Fibroblast of skin of abdomen (primary cell): Measurements from ENCODE around the gene UBE3D. TPM values are rescaled to one million over a fixed set of nuclear protein-coding genes. Genes with fewer than 3 reads are reported as not detected.

Experiments
- DNase-seq: peaks from one replicate; pipeline ENCODE4 v3.0.0-alpha.2; 2013
- polyA plus RNA-seq, 2 experiments: library from polyadenylated mRNA; unstranded; fragments of 120-200 nt; gene quantifications; one replicate each; pipeline ENCODE4 v1.2.1, GENCODE V29; 2013; ENCODE audit not compliant: insufficient read length in 2 of 2

The UBE3D gene, protein sequence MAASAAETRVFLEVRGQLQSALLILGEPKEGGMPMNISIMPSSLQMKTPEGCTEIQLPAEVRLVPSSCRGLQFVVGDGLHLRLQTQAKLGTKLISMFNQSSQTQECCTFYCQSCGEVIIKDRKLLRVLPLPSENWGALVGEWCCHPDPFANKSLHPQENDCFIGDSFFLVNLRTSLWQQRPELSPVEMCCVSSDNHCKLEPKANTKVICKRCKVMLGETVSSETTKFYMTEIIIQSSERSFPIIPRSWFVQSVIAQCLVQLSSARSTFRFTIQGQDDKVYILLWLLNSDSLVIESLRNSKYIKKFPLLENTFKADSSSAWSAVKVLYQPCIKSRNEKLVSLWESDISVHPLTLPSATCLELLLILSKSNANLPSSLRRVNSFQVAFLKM
- 4.8 TPM for polyA plus RNA-seq (2013, experiment 1 of 2; ENCODE audit: insufficient read length)
- polyA plus RNA-seq (2013, experiment 2 of 2; ENCODE audit: insufficient read length), result 4.5 TPM

DNA sequence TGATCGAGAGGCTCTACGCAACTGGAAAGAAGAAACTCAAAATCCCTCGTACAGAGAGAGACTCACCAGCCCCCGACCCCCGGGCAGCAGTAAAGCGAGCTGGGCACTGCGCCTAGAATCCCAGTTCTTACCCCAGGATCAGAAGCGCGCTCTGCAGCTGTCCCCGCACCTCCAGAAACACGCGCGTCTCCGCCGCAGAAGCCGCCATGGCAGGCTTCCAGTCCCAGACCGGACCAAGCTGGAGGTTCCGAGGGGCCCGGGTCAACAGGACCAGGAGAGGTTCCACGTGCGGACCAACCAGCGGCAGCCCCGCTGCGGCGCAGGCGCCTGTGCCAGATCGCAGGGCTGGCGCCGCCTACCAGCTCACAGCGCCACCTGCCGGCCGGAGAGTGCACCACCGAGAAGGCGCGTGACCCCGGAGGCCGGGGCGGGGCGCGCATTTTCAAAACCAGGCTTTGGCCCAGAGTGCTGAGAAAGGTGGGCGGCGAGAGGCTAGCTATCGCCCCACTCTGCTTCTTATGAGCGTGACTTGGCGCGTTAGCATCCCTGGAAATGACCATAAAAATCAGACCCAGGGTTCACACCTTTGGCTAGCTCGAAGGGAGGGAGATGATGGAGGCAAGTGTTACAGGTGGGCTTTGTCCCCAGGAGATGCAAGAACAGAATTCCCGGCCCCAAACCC, at the start of gene UBE3D:
TSS of gene UBE3D (minus strand) at position 331 of the 682 bp plus-strand sequence. CDS start at position 208, 123 bp downstream.
- peak; percentile 77 for DNase-seq

DNA sequence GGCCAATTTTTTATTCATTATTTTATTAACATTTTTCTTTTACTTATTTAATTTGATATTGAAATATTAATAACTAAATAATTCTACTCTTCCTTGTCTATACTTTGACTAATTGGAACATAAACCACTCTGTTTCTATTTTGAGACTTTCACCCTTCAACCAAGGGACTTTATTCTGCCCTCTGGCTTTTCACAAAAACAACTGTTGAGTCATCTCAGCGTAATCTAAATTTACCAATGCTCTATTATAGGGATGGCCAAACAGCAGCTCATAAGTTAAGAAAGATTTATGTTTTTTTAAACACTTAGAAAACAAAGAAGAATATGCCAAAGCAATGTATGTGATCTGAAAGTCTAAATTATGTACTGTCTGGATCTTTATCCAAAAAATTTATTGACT, 48.5 kb upstream of the UBE3D start:
- DNase-seq, result no peak

DNA sequence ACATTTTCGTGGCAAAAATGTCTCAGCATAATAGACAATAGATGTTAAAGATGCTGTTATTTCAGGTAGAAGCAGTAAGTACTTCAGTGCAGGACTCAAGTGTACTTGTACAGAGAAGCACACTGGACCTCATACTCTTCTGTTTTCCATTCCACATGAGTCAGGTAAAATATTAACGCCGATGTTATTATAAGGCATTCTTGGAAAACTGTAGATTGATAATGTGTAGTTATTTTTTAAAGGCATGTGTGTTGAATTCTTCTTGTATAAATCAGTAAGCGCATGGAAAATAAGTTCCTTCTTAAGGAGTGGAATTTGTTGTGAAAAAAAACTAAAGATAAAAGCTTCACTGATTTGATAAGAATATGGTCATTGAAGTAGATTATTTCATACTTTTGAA, 47.6 kb upstream of the UBE3D start:
- DNase-seq, result no peak

DNA sequence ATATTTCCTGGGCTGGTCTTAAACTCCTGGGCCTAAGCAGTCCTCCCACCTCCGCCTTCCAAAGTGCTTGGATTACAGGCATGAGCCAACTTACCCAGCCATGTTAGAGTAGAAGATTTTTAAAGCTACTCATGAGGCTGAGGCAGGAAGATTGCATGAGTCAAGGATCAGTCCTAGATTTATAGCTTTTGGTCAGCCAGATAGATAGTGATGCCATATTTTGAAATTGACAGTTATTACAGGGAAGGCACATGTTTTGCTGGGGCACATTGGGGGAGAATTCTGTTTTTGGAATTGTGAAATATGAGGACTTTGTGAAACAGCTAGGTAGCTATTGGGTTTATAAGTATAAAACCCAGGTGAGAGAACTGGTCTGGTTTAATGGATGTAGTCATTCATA, 42.7 kb upstream of the UBE3D start:
- peak; percentile 28 for DNase-seq

DNA sequence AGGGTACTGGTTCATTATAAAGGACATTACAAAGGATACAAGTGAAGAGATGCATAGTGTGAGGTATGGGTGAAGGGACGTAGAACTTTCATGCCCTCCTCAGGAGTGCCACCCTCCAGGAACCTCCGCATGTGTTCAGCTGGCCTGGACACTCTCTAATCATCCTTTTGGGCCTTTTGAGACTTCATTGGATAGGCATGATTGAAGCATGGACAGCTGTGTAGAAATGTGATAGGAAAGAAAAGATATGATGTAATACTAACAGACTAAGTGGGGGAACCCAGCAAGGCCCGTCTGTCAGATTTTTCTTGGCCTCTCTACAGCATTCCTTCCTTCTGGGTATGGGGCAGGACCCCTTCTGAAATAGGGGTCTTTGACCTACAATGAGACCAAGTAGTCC, 32.9 kb upstream of the UBE3D start:
- no peak for DNase-seq

DNA sequence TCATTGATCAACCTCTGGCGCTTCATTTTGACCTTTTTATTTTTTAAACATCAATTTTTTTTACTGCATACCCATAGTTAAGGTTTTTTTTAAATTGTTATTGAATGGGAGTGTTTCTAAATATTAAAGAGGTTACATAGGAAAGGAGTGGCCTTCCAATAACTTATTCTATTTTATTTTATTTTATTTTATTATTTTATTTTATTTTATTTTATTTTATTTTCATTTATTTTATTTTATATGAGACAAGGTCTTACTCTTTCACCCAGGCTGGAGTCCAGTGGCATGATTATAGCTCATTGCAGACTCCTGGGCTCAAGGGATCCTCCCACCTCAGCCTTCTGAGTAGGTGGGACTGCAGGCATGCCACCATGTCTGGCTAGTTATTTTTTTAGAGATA, 32.0 kb upstream of the UBE3D start:
- DNase-seq, result no peak

DNA sequence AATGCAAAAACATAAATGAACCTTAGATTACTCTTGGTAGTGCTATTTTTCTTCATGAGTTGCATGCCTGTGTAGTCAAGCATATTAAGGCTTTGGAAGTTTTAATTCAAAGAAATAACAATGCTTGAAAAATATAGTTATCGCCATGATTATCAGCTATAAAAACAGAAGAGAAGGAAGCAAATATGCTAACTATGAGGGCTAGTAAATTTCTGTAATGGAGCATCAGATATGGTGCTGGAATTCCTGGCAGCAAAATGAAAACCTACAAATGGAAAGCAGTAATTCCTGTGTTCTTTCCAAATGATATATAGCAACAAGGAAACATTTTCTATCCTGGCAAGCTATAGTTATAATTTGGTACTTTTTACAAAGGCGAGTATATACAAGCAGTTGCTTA, 31.6 kb upstream of the UBE3D start:
- DNase-seq, result peak; percentile 29

DNA sequence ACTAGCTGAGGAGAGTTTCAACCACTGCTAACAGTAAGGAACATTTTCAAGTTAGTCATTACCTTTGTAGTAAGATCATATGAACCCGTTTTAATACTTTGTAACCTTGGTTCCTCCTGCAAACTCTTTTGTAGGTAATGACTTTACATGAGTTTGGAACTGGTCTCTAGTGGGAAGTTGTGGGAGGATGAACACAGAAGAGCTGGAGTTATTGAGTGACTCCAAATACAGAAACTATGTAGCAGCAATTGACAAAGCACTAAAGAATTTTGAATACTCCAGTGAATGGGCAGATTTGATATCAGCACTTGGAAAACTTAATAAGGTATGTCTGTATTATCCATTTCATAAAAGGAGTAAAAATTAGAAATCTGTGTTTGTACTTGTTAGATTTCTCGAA, 31.1 kb upstream of the UBE3D start:
- no peak for DNase-seq

DNA sequence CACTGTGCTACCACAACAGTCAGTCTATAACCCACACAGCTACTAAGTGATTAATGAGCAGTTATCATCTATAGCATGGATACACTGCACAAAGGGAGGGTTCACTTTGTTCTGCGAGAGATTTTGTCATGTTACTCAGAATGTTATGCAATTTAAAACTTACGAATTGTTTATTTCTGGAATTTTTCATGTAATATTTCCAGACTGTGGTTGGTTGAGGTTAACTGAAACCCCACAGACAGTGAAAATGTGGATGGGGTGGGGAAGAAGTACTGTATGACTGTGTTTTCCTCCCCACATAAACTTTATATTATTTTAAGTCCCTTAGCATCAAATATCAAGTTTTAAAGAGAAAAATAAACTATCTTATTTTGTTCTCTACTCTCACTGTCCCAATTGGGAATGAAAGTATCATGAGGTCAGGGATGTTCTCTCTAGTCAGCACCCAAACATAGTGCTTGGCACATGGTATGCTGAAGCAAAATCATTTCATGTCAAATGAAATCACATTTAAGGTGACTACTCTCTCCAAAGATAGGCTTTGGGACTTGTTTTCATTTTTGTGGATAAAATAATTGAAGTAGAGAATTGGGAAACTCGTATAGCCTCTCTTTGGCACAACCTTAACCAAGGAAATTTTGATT, 27.2 kb upstream of the UBE3D start:
- peak; percentile 36 for DNase-seq

DNA sequence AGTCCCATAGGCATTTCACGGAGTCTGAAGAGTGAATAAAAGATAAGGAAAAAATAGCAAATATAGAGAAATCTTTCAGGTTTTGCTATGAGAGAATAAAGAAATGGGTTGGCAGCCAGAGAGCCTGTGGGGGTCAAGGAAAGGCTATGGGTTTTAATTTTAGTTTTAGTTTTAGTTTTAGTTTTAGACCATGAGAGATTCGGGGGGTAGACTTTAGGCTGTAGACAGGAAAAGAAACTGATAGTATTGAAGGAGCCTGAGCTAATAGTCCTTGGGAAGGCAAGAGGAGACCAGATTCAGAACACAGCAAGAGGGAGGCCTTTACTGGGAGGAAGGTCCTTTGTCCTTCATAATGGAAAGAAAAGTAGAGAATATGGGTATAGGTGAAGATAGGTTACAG, 21.1 kb upstream of the UBE3D start:
- DNase-seq, result no peak

DNA sequence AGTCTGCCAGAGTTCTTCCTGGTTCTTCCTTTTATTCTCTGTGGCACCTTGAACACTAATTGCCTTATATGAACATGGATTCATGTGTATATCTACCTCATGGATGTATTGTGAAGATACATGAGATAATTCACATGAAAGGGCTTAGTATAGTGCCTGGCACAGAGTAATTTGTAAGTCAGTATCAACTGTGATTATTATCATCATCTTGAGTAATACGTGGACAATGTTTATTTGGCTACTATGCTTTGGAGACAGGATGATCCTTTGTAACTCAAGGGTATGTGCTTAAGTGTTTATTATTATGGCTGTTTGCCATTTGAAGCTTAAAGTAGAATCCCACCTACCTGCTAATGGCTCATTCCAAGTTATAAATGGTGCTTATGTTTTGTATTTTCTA, 17.8 kb upstream of the UBE3D start:
- no peak for DNase-seq

DNA sequence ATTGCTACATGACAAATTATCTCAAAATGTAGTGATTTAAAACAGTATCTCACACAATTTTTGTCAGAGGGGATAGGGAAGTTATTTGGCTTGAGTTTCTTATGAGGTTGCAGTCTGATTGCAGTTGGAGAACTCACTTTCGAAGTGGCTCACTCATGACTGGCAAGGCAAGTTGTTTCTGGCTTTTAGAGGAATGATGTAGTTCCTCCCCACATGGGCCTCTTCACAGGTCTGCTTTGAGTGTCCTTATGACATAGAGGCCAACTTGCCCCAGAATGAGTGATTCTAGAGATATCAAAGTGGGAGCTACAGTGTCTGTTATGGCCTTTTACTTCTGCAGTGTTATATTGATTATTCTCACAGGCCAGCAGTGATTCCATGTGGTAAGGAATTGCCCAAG, 8.0 kb upstream of the UBE3D start:
- no peak for DNase-seq

DNA sequence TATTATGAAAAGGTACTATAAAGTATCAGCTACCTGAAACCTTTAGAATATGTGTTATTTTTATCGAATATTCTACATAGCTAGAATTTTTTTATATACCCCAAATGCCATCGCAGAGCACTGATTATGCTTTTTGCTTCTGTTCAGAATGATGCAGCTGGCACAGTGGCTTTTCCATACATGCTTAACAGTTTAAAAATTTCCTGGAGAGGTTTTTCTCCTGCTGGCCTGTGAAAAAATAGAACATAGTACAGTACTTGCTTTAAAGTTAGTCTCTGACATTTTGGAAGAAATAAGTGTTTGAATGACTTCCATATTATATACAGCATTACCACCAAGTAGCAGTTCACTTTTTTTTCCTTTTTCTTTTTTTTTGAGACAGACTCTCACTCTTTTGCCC, 7.1 kb upstream of the UBE3D start:
- no peak for DNase-seq

DNA sequence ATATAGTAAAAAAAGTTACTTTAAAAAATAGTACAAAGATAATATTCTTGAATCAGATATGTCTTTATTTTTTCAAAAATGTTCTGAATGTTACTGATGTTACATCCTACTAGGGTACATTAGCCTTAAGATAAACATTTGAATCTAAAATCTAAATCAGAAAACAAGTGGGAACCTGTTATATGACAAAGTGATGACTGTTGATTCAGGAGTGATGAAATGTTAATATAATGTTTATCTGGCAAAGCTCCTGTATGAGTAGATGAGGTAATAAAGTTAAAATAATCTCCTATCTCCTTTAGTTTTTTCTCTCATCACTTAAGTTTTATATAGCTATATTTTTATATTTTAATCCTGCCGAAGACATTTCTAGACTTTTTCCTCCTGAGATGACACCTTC, 6.1 kb upstream of the UBE3D start:
- no peak for DNase-seq

DNA sequence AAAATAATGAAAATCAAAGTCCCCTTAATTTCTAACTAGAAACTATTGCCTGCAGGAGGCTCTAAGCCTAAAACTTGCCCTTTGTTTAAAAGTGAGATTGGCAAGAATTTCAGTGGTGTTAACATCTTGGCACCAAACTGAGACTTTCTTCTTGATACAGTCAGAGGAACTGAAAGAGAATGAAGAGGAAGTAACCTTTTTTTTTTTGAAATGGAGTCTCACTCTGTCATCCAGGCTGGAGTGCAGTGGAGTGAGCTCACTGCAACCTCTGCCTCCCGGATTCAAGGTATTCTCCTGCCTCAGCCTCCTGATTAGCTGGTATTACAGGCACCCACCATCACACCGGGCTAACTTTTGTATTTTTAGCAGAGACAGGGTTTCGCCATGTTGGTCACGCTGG, 5.4 kb upstream of the UBE3D start:
- DNase-seq, result no peak

DNA sequence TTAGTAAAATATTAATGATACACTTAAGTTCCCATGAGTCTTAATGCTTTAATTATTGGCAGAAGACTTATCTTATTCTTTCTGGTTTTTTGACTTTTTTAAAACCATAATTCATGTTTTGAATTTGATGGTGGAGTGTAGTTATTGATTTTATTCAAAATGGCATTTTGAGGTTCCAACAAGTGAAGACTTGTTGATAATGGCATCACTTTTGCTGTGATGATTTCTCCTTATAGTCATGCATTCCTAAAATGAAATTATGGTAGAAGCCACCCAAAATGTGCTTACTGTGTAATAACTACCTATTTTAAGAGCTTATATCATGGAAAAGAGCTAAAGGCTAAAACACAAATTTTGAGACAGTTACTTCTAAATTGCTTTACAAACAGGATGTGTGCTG, 4.0 kb upstream of the UBE3D start:
- DNase-seq, result no peak

DNA sequence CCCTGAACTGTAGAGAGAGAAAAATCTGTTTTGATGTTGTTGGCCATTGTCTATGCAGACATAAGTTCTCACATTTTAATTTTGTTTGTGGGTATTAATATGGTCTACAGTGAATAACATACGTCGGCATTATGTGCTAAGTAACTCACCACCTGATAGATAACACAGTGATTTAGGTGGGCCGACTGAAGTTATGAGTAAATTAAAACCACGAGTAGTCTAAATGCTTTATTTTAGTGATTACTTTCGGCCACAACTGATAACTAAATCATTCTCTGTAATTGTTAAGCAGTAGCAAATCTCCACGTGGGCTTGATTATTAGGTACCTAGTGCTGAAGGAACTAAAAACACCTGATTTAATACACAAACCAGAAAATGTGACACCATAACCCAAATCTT, 3.0 kb upstream of the UBE3D start:
- no peak for DNase-seq

DNA sequence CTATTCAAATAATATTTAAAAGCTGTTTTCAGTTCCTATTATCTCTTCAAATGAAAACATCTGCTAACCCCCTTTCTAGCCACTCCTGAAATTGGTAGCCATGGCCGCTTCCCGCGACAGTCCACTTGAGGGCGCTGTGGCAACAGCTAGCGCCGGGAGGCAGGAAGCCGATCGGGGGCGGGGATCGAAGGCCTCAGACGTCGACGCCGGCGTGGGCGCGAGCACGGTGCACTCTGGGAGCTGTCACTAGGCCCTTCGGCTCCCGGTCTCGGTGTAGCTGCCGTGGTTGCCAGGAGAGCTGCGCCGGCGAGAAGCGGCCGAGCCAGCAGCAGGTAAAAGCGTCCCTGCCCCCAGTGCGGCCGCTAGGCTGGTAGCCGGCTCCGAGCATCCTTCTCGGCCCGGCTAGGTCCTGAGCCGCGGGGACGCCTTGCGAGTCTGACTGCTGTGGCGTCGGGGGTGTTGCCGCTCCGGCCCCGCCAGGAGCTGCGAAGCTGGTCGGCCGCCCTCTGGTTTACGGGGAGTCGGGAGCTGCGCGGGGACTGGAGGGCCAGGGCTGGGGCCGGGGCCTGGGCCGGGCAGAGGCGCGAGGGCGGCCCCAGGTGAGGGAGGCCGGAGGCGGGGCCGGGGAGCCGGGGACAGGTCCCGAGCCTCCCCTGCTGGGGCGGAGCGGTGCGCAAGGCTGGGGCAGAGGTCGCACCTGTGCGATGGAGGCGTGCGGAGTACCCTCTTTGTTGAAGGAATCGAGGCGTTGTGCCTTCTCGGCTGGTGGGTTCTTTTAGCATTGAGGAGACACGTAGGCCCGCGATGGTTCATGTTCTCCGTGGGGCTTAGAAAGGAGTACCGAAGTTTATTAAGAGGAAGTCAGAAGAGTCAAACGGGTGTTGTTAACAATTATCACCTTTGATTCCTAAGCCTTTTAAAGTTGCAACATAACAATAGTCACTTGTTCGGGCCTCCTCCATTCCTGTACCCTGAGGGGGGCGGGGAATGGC, 2.1 kb upstream of the UBE3D start, which contains the start of gene DOP1A:
TSS of gene DOP1A (plus strand) at position 224 of the 992 bp plus-strand sequence. CDS start 29,307 bp downstream, outside the sequence.
- peak; percentile 91 for DNase-seq

DNA sequence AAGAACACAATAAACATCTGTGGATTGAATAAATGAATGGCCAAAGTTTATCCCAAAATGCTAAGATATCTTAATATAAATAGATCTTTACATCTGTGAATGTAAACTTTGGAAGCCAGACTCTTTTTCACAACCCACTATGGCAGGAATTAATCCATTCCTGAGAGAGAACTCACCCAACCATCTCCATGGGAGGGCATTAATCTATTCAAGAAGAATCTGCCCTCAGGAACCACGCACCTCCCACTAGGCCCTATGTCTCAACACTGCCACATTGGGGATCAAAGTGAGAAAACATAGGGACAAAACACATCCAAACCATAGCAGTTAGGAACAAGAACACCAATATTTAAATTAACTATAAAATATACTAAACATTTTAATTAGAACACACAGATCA, 3.4 kb downstream of the UBE3D start:
- peak; percentile 81 for DNase-seq

DNA sequence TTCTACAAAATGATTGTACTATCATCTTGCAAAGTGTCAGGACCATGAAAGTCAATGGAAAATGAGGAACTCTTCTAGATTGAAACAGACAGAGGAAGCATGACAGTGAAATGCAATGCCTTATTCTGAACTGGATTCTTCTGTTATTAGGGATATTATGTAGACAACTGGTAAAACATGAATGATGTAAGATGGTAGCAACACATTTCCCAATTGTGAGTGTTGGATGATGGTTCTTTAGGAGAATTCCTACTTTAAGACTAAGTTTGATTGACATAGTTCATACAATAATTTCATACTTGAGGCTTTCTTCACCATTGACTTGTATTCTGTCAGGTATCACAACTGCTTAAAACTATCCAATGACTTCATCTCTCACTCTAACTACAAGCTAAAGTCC, 4.5 kb downstream of the UBE3D start:
- DNase-seq, result peak; percentile 24

DNA sequence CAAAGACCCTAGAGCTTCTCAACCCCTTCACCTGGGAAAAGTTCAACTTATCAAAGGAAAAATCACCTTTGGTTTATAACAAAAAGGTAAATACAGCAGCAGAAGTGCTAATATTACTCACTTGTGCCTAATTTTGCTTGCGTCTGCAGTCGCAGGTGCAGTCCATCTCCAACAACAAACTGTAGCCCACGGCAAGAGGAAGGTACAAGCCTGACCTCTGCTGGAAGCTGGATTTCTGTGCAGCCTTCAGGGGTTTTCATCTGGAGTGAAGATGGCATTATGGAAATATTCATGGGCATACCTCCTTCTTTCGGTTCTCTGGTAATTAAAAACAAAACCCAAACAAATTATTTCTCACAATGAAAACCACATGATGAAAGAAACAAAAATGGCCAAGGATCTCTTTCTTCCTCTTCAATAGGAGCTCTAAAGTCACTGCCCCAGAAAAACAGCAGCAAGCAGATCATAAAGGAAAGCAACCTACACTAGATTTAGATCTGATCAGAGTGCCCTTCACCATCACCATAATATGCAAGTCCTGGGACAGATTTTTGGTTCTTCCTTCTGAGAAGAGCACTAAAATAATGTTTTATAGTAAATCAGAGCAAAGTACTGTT, 7.8 kb downstream of the UBE3D start:
- peak; percentile 47 for DNase-seq
